ENCODE data around the gene PEF1.

PEF1 gene

GRCh38 chr1:31644560-31645273, at the start of gene PEF1:
Gene PEF1 (minus strand): TSS chr1:31644876. CDS start chr1:31644864, 12 bp downstream.
- peak; percentile 90 for FAIRE-seq

DNA sequence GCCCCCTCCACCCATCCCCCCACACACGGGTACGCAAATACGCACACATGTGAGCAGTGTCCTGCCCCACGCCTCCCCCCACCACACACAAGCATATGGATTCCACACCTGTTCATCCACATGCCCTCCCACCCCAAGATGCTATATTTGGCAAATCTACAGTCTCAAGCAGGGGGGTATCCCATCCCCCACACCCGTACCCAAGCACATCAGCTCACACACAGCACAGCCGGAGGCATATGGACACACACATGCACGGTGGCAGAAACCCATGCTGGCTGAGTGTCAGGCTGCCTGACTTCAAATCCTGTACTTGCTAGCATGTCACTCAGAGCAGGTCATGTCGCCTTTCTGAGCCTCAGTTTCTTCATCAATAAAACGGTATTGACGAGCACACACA, 48.6 kb upstream of the PEF1 start:
- FAIRE-seq: no peak

DNA sequence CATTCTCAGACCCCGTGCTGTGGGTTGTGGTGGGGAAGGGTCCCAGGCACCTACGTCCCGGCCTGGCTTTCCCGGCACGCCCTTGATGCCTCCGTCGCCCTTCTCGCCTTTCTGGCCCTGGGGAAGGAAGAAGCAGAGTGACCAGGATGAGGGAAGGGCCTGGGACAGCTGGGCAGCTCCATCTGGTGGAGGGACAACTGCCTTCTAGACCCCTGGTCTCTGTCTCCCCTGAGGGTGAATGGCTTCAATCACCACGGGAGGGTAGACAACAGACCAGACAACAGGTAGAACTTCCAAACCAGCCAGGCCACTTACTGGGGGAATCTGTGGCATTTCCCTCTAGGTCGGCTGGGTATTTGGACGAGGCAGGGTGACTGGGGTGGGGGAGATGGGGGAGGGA, 47.3 kb upstream of the PEF1 start:
- FAIRE-seq: no peak

GRCh38 chr1:31691446-31691845, 46.8 kb upstream of the PEF1 start:
- FAIRE-seq: no peak

- FAIRE-seq: no peak
Observed at GRCh38 chr1:31690921-31691320, 46.2 kb upstream of the PEF1 start.

DNA sequence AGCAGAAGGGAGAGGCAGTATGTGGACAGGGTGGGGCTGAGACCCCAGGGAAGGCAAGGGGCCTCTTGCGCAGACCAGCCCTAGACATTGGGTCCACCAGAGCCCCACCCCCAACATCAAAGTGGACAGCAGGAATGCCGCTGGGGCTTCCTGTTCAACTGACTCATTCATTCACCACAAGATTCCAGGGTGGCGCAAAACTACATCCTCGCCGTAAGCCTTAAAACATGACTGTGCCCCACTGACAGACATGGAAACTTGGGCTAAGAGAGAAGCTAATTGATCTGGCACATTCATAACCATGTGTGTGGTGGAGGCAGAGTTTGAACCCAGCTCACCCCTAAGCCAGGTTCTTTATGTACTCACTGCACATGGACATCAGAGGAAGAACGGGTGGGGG, 45.2 kb upstream of the PEF1 start:
- FAIRE-seq: no peak

DNA sequence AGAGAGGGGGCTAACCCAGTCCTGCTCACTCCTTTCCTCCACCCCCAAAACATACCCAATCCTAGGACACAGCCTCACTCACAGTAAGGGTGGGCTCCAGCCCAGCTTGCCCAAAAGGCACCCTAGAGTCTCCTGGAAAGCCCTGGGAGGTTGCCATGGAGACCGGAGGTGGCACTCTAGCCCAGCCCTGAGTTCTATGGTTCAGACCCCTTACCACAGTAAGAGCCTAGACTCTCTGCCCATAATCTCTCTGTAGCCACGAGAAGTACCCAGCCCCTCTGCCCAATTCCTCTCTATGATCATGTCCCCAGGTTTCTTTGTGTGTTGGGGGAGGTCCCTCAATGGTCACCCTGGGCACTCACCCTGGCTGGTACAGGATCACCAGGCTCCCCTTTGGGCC, 44.7 kb upstream of the PEF1 start:
- FAIRE-seq: no peak

- no peak for FAIRE-seq
Observed at GRCh38 chr1:31688233-31688918, 43.7 kb upstream of the PEF1 start.

DNA sequence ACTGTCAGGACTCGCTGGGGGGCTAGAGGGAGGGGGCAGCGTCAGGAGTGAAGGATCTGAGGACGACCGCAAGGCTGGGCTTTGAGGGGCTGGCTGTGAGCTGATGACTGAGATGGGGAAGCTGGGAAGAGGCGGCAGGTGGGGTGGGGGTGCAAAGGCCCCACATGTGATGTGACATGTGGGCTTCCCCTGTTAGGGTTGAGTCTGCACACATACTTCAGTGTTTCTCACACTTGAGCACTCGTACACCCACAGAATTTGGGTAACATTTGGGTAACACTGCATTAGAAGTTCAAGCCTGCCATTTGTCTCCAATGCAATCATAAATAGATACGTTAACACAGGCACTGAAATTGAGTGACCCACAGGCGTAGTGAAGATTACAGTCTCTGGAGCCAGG, 42.9 kb upstream of the PEF1 start:
- no peak for FAIRE-seq

DNA sequence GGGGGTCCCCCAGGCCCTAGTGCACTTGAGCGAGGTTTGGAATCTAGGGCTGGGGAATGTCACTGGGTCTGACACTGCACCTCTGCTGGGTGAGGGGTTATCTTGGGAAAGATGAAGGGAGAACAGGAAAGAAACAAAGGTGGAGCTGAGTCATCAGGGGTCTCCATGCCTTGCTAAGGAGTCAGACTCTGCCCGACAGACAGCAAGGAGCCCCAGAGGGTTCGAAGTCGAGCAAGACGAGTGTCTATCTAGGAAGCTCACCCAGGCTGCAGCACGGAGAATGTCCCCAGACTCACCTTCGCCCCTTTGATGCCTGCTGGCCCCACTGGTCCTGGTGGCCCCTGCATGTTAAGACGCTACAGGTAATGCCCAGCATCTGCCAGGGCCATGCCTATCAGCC, 41.1 kb upstream of the PEF1 start:
- FAIRE-seq: no peak

- FAIRE-seq: no peak
Observed at GRCh38 chr1:31683997-31684396, 39.3 kb upstream of the PEF1 start.

GRCh38 chr1:31681415-31681814, 36.7 kb upstream of the PEF1 start:
- no peak for FAIRE-seq

GRCh38 chr1:31679676-31680230, 35.1 kb upstream of the PEF1 start:
- FAIRE-seq: no peak

DNA sequence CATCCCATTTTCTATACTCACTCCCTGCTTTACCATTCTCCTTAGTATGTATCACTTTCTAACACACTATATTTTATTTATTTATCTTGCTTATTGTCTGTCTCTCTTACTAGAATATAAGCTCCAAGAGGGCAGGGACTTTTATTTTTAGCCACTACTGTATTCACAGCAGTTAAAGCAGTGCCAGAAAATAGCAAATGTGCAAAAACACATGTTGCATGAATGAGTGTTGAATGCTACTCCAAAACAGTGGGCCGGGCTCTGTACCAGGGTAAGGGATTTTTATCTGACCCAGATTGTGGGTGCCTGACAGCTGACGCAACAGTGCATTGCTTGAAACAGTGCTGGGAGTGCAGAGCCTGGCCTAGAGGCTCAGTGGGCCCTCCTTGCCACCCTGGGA, 34.4 kb upstream of the PEF1 start:
- no peak for FAIRE-seq

DNA sequence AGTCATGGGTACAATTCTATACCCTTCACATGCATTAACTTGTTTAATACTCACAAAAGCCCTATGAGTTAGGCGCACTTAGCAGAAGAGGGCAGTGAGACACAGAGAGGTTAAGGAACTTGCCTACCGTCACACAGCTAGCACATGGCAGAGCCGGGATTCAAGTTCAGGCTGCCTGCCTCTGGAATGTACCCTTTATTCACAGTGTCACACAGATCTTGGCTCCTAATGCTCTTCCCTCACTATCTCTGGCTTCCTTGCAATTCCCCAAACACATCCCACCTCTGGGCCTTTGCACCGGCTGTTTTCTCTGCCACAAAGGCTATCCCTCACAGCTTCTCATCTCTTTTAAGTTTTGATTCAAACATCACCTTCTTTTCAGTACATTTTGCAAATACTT, 34.0 kb upstream of the PEF1 start:
- no peak for FAIRE-seq

DNA sequence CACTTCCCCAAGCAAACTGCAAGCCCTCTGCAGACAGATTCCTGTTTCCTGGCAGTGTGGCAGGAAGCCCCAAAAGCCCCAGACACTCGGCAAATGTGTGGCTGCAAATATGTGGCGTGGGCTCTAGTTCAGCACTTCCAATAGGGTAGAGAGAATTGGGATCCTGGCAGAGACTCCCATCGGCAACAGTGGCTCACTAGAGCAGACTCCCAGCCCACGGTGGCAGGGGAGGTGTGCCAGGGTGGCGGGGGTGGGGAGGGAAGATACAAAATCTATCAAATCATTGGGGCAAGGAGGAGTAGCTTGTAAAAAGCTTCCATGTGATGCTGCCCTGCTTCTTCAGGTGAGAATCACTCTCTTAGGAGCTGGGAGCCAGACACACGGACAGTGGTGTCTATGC, 33.3 kb upstream of the PEF1 start:
- FAIRE-seq: no peak

DNA sequence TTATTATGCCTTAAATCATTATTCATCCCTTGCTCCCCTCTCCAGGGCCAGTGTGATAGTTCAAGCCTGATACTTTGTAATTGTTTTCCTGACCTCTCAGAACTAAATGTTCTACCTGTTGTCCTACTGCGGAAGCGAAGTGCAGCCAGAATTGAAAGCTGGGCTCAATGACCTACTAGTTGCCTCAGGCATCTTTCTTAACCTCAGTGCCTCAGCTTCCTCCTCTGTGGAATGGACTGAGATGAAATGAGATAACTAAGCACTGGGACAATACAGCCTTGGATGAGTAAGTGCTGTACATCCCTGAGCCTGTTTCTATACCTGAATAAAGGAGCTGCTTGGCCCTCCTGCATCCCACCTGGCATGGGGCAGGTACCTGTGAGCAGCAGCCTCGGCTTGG, 32.7 kb upstream of the PEF1 start:
- no peak for FAIRE-seq

GRCh38 chr1:31675756-31676155, 31.1 kb upstream of the PEF1 start:
- FAIRE-seq: no peak

- FAIRE-seq: no peak
Observed at GRCh38 chr1:31675161-31675560, 30.5 kb upstream of the PEF1 start.

GRCh38 chr1:31674626-31675025, 29.9 kb upstream of the PEF1 start:
- FAIRE-seq: no peak

GRCh38 chr1:31673433-31673832, 28.8 kb upstream of the PEF1 start:
- no peak for FAIRE-seq

- FAIRE-seq: no peak
Observed at GRCh38 chr1:31672986-31673385, 28.3 kb upstream of the PEF1 start.

GRCh38 chr1:31671561-31672201, 27.0 kb upstream of the PEF1 start:
- no peak for FAIRE-seq

- no peak for FAIRE-seq
Observed at GRCh38 chr1:31671147-31671546, 26.5 kb upstream of the PEF1 start.
